Gastrocnemius medialis (tissue), 4 donors: ENCODE measurements around the gene COL19A1. TPM values are rescaled to one million over a fixed set of nuclear protein-coding genes. Genes with fewer than 3 reads are reported as not detected.

ENCODE experiments used
- ATAC-seq, 2 donors: fragments of 150-250 bp; one replicate each; pipeline ENCODE4 v1.9.1; 2016
- DNase-seq, 2 donors: peaks; one replicate each; pipeline ENCODE4 v3.0.0-alpha.2; 2019
- H3K27ac ChIP-seq, 4 donors: fragments of 200-600 bp; sonication (generic); 1 replicate in 1 of 4; 2 replicates in 3 of 4; pipeline ENCODE4 v1.5.1; 2016 to 2018; ENCODE audit warnings: mild to moderate bottlenecking in 2 of 4, moderate library complexity in 1 of 4
- H3K27me3 ChIP-seq, 3 donors: fragments of 200-600 bp; sonication (generic) in 2 of 3; 1 replicate in 1 of 3; 2 replicates in 2 of 3; pipeline versions ENCODE4 v1.5.1 to v1.6.0; 2016 to 2019; ENCODE audit warnings: mild to moderate bottlenecking in 1 of 3, moderate library complexity in 1 of 3
- H3K36me3 ChIP-seq, 2 donors: fragments of 200-600 bp; sonication (generic) in 1 of 2; one replicate each; pipeline ENCODE4 v1.5.1; 2017 to 2018
- H3K4me1 ChIP-seq, 2 donors: fragments of 200-600 bp; sonication (generic) in 1 of 2; one replicate each; pipeline ENCODE4 v1.5.1; 2016 to 2017; ENCODE audit warnings: mild to moderate bottlenecking in 2 of 2
- H3K4me3 ChIP-seq, 4 donors: fragments of 200-600 bp; sonication (generic) in 3 of 4; 1 replicate in 1 of 4; 2 replicates in 3 of 4; pipeline ENCODE4 v1.5.1; 2016 to 2019; ENCODE audit warnings: mild to moderate bottlenecking in 2 of 4
- H3K9me3 ChIP-seq, 3 donors: fragments of 200-600 bp; sonication (generic) in 2 of 3; 1 replicate in 1 of 3; 2 replicates in 2 of 3; pipeline ENCODE4 v1.5.1; 2016 to 2019
- POLR2A ChIP-seq, 2 donors: fragments of 450-650 bp; IDR thresholded peaks; one replicate each; pipeline ENCODE4 v1.6.1; 2017; ENCODE audit warnings: antibody characterized with exemption in 2 of 2, mild to moderate bottlenecking in 2 of 2, moderate library complexity in 2 of 2
- in situ Hi-C, 4 donors: fragments of 200-750 bp; cut with MboI; loops; one replicate each; pipeline versions ENCODE4 v1.15.0 to v1.8.0; 2017; ENCODE audit warnings: low sequenced_read_pairs in 4 of 4
- intact Hi-C: fragments of 100-400 bp; cut with DNase I; formaldehyde crosslinking; loops from one replicate; pipeline ENCODE4 v1.15.1; 2023; ENCODE audit warnings: low total_unique reads
- total RNA-seq, 4 donors: library from RNA; depleted of rRNA; stranded (reverse); fragments of >200 nt; gene quantifications; one replicate each; pipeline versions ENCODE4 v1.1.0 to v1.2.3, GENCODE V29; 2016
- TF ChIP-seq, protein P1 (sequence below), 5 experiments: fragments of 450-650 bp in 3 of 5; fragments of 200-600 bp in 2 of 5; sonication (generic) in 2 of 5; IDR thresholded peaks in 4 of 5; conservative IDR thresholded peaks in 1 of 5; 1 replicate in 4 of 5; 2 replicates in 1 of 5; pipeline ENCODE4 v1.5.1; 2016 to 2019; ENCODE audit warnings: antibody characterized with exemption in 5 of 5, mild to moderate bottlenecking in 3 of 5, moderate library complexity in 3 of 5

The COL19A1 gene
- total RNA-seq, 4 donors from 2014 or later: 0.05 to 0.65 (median 0.14) TPM

DNA sequence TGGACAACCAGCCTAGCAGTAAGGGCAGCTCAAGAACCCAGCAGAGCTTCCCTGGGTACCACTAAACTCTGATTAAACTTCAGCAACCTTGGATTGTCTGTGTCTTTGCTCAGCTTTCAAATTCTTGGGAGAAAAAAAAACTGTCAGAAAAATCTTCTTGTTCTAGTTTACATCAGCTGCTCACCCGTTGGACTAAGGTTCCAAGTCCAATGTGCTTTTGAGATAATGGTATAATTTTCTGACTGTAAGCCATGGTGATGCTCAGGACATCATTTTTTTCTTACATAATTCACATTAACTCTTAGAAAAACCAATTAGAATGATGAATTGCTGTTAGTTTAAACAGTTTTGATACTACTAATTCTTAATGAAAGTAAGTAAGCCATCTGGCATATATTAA is 290.7 kb downstream of the COL19A1 start:
- intact Hi-C loops (no loop called here), in situ Hi-C loops (no loop called here)
- peaks cover 1 to 4% of the 10 kb centered on the region in 2 donors for H3K4me1 ChIP-seq
- H3K27ac ChIP-seq: no peak overlapping the region
- H3K9me3 ChIP-seq: no peaks in the 10 kb centered on the region
- H3K36me3 ChIP-seq: no peaks in the 10 kb centered on the region
- ATAC-seq (no peak), DNase-seq (no peak)
- TF ChIP-seq, protein P1, sequence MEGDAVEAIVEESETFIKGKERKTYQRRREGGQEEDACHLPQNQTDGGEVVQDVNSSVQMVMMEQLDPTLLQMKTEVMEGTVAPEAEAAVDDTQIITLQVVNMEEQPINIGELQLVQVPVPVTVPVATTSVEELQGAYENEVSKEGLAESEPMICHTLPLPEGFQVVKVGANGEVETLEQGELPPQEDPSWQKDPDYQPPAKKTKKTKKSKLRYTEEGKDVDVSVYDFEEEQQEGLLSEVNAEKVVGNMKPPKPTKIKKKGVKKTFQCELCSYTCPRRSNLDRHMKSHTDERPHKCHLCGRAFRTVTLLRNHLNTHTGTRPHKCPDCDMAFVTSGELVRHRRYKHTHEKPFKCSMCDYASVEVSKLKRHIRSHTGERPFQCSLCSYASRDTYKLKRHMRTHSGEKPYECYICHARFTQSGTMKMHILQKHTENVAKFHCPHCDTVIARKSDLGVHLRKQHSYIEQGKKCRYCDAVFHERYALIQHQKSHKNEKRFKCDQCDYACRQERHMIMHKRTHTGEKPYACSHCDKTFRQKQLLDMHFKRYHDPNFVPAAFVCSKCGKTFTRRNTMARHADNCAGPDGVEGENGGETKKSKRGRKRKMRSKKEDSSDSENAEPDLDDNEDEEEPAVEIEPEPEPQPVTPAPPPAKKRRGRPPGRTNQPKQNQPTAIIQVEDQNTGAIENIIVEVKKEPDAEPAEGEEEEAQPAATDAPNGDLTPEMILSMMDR (IDR thresholded peaks at IDR 0.05 in 4 of 5, conservative IDR thresholded peaks at IDR 0.05 in 1 of 5): no peak
- no peak for TF ChIP-seq POLR2A (IDR thresholded peaks at IDR 0.05)
- H3K27me3 ChIP-seq: no peaks in the 10 kb centered on the region
- no peak overlapping the region for H3K4me3 ChIP-seq

DNA sequence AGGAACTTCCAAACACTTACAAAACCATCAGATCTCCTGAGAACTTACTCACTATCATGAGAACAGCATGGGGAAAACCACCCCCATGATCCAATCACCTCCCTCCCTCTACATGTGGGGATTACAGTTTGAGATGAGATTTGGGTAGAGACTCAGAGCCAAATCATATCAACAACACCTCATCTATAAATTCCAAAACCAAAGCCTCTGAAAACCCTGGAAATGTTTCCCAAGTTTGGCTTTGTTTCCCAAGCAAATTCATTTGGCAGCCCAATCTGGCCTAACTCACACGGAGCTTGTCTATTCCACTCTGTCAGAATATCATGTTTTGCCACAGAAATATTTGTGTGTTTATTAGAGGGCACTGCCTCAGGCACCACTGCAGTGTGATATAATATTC is 293.9 kb downstream of the COL19A1 start:
- Histone ChIP-seq H3K27me3 (no peaks in the 10 kb centered on the region), H3K4me3 (no peak overlapping the region), H3K36me3 (no peaks in the 10 kb centered on the region), H3K4me1 (peaks cover 0 to under 1% of the 10 kb centered on the region in 2 donors), H3K27ac (no peak overlapping the region), H3K9me3 (no peaks in the 10 kb centered on the region)
- in situ Hi-C loops: loop anchor here in 1 of 4 donors (10.0 kb wide), 2 partner anchors 45 to 315 kb away; no protein-coding TSS in a partner anchor
- no peak for ATAC-seq
- no peak for TF ChIP-seq POLR2A (IDR thresholded peaks at IDR 0.05)
- TF ChIP-seq, protein P1 (IDR thresholded peaks at IDR 0.05 in 4 of 5, conservative IDR thresholded peaks at IDR 0.05 in 1 of 5): no peak
- intact Hi-C loops: no loop called here
- DNase-seq: no peak

DNA sequence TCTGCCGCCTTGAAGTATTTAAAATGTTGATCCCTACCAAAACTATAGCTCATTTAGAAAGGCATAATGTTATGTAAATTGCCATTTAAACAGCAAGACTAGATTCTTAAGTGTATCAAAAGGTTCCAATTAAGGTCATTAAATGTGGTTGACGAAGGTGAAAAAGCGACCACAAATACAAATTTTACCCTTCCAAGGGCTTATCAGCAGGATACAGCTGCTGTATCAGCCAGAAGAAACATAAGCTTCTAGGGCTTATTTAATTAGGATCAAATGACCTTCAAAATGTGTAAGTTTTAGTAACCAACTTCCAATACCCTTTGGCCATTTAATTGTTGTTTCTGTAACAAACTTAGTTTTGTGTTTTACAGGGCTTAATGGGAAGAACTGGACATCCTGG is 296.6 kb downstream of the COL19A1 start:
- intact Hi-C loops (no loop called here), in situ Hi-C loops (loop anchor here in 1 of 4 donors (10.0 kb wide), 2 partner anchors 48 to 318 kb away; no protein-coding TSS in a partner anchor)
- Histone ChIP-seq H3K4me3 (no peak overlapping the region), H3K4me1 (no peaks in the 10 kb centered on the region), H3K27me3 (peaks cover 0 to 3% (median 0%) of the 10 kb centered on the region in 3 donors), H3K27ac (no peak overlapping the region), H3K9me3 (no peaks in the 10 kb centered on the region), H3K36me3 (no peaks in the 10 kb centered on the region)
- DNase-seq: no peak
- no peak for ATAC-seq
- TF ChIP-seq POLR2A (IDR thresholded peaks at IDR 0.05): no peak
- TF ChIP-seq, protein P1 (IDR thresholded peaks at IDR 0.05 in 4 of 5, conservative IDR thresholded peaks at IDR 0.05 in 1 of 5): no peak

DNA sequence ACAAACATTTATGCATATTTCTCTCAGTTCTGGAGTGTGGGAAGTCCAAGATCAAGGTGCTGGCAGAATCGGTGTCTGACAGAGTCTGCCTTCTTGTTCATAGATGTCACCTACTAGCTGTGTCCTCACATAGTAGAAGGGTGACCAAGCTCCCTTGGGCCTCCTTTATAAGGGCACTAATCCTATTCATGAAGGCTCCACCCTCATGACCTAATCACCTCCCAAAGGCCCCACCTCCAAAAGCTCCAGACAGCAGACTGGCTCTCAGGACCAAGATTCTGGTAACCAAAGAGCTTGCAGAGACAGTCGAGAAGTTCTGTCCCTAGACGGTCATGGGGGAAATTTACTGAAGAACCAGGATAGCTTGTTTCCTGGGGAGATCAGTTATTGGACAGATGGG is 297.4 kb downstream of the COL19A1 start:
- H3K9me3 ChIP-seq: no peaks in the 10 kb centered on the region
- ATAC-seq: no peak
- no peak overlapping the region for H3K4me3 ChIP-seq
- peaks cover 0 to 3% (median 0%) of the 10 kb centered on the region in 3 donors for H3K27me3 ChIP-seq
- TF ChIP-seq POLR2A (IDR thresholded peaks at IDR 0.05): no peak
- TF ChIP-seq, protein P1 (IDR thresholded peaks at IDR 0.05 in 4 of 5, conservative IDR thresholded peaks at IDR 0.05 in 1 of 5): no peak
- intact Hi-C loops (no loop called here), in situ Hi-C loops (loop anchor here in 1 of 4 donors (10.0 kb wide), 2 partner anchors 49 to 319 kb away; no protein-coding TSS in a partner anchor)
- no peaks in the 10 kb centered on the region for H3K4me1 ChIP-seq
- no peak for DNase-seq
- no peak overlapping the region for H3K27ac ChIP-seq
- H3K36me3 ChIP-seq: no peaks in the 10 kb centered on the region

DNA sequence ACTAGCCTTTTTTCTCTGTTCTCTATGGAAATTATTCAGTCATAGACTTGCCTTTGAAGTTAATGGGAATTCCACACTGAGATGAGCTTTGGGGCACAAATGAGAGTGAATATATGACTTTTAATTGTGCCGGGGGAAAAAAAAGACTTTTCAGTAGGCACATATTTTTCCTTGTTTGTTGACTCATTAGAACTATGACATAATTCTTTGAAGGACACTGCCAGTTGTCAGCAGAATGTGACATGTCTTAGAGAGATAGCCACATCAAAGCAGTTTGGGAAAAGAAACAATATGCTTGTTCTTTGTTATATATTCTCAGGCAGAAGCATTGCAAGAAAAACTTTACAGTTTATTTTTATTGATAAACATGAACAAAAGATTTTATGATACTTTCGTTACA is 298.2 kb downstream of the COL19A1 start:
- in situ Hi-C loops: loop anchor here in 1 of 4 donors (10.0 kb wide), 2 partner anchors 50 to 320 kb away; no protein-coding TSS in a partner anchor
- no peaks in the 10 kb centered on the region for H3K9me3 ChIP-seq
- intact Hi-C loops: no loop called here
- no peak overlapping the region for H3K4me3 ChIP-seq
- no peak for DNase-seq
- H3K36me3 ChIP-seq: no peaks in the 10 kb centered on the region
- ATAC-seq: no peak
- H3K27ac ChIP-seq: no peak overlapping the region
- H3K4me1 ChIP-seq: no peaks in the 10 kb centered on the region
- peaks cover 0 to 3% (median 0%) of the 10 kb centered on the region in 3 donors for H3K27me3 ChIP-seq
- TF ChIP-seq POLR2A (IDR thresholded peaks at IDR 0.05): no peak
- TF ChIP-seq, protein P1 (IDR thresholded peaks at IDR 0.05 in 4 of 5, conservative IDR thresholded peaks at IDR 0.05 in 1 of 5): no peak
